ENCODE measurements around the gene SEMA4D.

Gene SEMA4D

GRCh38 chr9:89442981-89443814 is 54.7 kb downstream of the SEMA4D start:
- no peak for DNase-seq

- no peak for DNase-seq
These were observed 55.4 kb downstream of the SEMA4D start for GRCh38 chr9:89442501-89442978.

- no peak for DNase-seq
These were observed 55.9 kb downstream of the SEMA4D start for GRCh38 chr9:89441986-89442385.

- no peak for DNase-seq
These were observed 56.3 kb downstream of the SEMA4D start for GRCh38 chr9:89441655-89441970.

- no peak for DNase-seq
These were observed 56.8 kb downstream of the SEMA4D start for GRCh38 chr9:89440951-89441654.

GRCh38 chr9:89440548-89440947 is 57.4 kb downstream of the SEMA4D start:
- no peak for DNase-seq

- no peak for DNase-seq
These were observed 57.9 kb downstream of the SEMA4D start for GRCh38 chr9:89440046-89440445.

- DNase-seq: no peak
These were observed 58.3 kb downstream of the SEMA4D start for GRCh38 chr9:89439571-89439970.

GRCh38 chr9:89438194-89438593 is 59.7 kb downstream of the SEMA4D start:
- DNase-seq: no peak

- no peak for DNase-seq
These were observed 60.1 kb downstream of the SEMA4D start for GRCh38 chr9:89437772-89438171.

GRCh38 chr9:89436963-89437625 is 60.8 kb downstream of the SEMA4D start:
- DNase-seq: no peak

GRCh38 chr9:89436326-89436725 is 61.6 kb downstream of the SEMA4D start:
- DNase-seq: no peak

GRCh38 chr9:89435071-89435823 is 62.7 kb downstream of the SEMA4D start:
- DNase-seq: no peak

GRCh38 chr9:89434636-89435035 is 63.3 kb downstream of the SEMA4D start:
- no peak for DNase-seq

- DNase-seq: no peak
These were observed 64.1 kb downstream of the SEMA4D start for GRCh38 chr9:89433826-89434225.

GRCh38 chr9:89432986-89433530 is 64.9 kb downstream of the SEMA4D start:
- DNase-seq: no peak

- no peak for DNase-seq
These were observed 65.8 kb downstream of the SEMA4D start for GRCh38 chr9:89431930-89432725.

GRCh38 chr9:89430995-89431394 is 66.9 kb downstream of the SEMA4D start:
- DNase-seq: no peak

- DNase-seq: no peak
These were observed 68.7 kb downstream of the SEMA4D start for GRCh38 chr9:89428901-89429890.

GRCh38 chr9:89428222-89428761 is 69.6 kb downstream of the SEMA4D start:
- no peak for DNase-seq

Data from KG1 (cell line).